Mesothelial cell of epicardium (in vitro differentiated cells): Measurements from ENCODE around the gene HYAL2. TPM values are rescaled to one million over a fixed set of nuclear protein-coding genes. Genes with fewer than 3 reads are reported as not detected.

Experiments used
- DNase-seq, 2 experiments: peaks; one replicate each; pipeline ENCODE4 v3.0.0; 2021; ENCODE audit warnings: low spot score in 2 of 2; ENCODE audit not compliant: unreplicated experiment in 2 of 2
- H3K27ac Mint-ChIP-seq: 2 replicates; pipeline ENCODE4 v1.8.0; 2021; ENCODE audit warnings: mixed read lengths
- H3K27me3 Mint-ChIP-seq: 2 replicates; pipeline ENCODE4 v1.8.0; 2021; ENCODE audit warnings: low read depth, mixed read lengths
- H3K36me3 Mint-ChIP-seq: 2 replicates; pipeline ENCODE4 v1.8.0; 2021; ENCODE audit warnings: mixed read lengths
- H3K4me1 Mint-ChIP-seq: 2 replicates; pipeline ENCODE4 v1.8.0; 2021; ENCODE audit warnings: mixed read lengths
- H3K4me3 Mint-ChIP-seq: 2 replicates; pipeline ENCODE4 v1.8.0; 2021; ENCODE audit warnings: mild to moderate bottlenecking, moderate library complexity, mixed read lengths
- H3K9me3 Mint-ChIP-seq: 2 replicates; pipeline ENCODE4 v1.8.0; 2021; ENCODE audit warnings: mixed read lengths
- total RNA-seq: library from RNA; stranded (reverse); gene quantifications from 3 replicates; pipeline ENCODE4 v1.2.1, GENCODE V29; 2021
- TF ChIP-seq, protein P1 (sequence below): fragments of 200-600 bp; sonication (generic); IDR thresholded peaks from one replicate; pipeline ENCODE4 v1.5.0; 2021; ENCODE audit warnings: antibody characterized with exemption; ENCODE audit not compliant: unreplicated experiment

The HYAL2 gene
- total RNA-seq, 1 donor from 2014 or later: 75.1 TPM

DNA sequence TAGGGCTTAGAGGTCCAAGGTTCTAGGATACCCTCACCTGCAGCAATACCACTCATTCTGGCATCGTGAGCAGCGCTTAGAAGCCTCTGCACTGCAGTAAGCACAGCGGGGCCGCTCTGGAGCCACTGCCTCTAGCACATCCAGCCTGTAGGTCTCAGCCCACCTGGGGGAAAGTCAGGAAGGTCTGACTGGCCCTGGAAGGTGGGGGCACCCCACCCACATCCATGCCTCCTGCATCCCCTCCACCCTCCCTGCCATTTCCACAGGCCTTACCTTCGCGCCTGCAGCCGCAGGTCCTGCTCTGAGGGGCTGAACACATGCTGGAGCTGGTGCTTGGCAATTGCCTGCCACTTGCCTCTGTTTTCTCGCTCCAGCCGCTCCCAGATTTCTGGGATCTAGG, 19.0 kb upstream of the HYAL2 start:
- DNase-seq: no peak
- H3K4me3 Mint-ChIP-seq: peak overlapping the region; percentile 55
- TF ChIP-seq, protein P1, sequence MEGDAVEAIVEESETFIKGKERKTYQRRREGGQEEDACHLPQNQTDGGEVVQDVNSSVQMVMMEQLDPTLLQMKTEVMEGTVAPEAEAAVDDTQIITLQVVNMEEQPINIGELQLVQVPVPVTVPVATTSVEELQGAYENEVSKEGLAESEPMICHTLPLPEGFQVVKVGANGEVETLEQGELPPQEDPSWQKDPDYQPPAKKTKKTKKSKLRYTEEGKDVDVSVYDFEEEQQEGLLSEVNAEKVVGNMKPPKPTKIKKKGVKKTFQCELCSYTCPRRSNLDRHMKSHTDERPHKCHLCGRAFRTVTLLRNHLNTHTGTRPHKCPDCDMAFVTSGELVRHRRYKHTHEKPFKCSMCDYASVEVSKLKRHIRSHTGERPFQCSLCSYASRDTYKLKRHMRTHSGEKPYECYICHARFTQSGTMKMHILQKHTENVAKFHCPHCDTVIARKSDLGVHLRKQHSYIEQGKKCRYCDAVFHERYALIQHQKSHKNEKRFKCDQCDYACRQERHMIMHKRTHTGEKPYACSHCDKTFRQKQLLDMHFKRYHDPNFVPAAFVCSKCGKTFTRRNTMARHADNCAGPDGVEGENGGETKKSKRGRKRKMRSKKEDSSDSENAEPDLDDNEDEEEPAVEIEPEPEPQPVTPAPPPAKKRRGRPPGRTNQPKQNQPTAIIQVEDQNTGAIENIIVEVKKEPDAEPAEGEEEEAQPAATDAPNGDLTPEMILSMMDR: no peak
- no peaks in the 10 kb centered on the region for H3K9me3 Mint-ChIP-seq
- H3K27me3 Mint-ChIP-seq: peaks cover 71% of the 10 kb centered on the region
- no peaks in the 10 kb centered on the region for H3K36me3 Mint-ChIP-seq
- H3K4me1 Mint-ChIP-seq: peaks cover 32% of the 10 kb centered on the region
- no peak overlapping the region for H3K27ac Mint-ChIP-seq

DNA sequence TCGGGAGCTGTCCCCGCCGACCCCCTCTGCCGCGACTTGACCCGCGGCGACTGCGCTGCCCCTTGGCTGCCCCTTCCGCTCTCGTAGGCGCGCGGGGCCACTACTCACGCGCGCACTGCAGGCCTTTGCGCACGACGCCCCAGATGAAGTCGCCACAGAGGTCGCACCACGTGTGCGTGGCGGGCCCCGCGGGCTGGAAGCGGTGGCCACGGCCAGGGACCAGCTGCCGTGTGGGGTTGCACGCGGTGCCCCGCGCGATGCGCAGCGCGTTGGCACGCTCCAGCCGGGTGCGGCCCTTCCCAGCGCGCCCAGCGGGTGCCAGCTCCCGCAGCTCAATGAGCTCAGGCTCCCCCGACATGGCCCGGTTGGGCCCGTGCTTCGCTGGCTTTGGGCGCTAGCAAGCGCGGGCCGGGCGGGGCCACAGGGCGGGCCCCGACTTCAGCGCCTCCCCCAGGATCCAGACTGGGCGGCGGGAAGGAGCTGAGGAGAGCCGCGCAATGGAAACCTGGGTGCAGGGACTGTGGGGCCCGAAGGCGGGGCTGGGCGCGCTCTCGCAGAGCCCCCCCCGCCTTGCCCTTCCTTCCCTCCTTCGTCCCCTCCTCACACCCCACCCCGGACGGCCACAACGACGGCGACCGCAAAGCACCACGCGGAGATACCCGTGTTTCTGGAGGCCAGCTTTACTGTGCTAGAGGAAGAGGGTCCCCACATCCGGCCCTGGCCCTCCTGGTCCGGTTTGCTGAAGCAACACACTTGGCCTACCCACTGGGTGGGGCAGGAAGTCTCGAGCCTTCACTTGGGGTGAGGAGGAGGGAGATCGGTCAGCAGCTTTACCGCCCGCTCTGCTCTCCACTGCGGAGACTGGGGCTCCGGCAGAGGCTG, 18.1 kb upstream of the HYAL2 start, which contains the start of gene RASSF1:
Gene RASSF1 (minus strand): TSS at position 389 of the 882 bp plus-strand sequence. CDS start 31 bp downstream, at position 358.
- DNase-seq: no peak
- Mint-ChIP-seq H3K27ac (peak within 1 kb of the TSS; percentile 39), H3K36me3 (no peaks in the 10 kb centered on the region), H3K27me3 (peaks cover 67% of the 10 kb centered on the region), H3K4me3 (peak within 1 kb of the TSS; percentile 85), H3K9me3 (no peaks in the 10 kb centered on the region), H3K4me1 (peaks cover 35% of the 10 kb centered on the region)
- TF ChIP-seq, protein P1: no peak

DNA sequence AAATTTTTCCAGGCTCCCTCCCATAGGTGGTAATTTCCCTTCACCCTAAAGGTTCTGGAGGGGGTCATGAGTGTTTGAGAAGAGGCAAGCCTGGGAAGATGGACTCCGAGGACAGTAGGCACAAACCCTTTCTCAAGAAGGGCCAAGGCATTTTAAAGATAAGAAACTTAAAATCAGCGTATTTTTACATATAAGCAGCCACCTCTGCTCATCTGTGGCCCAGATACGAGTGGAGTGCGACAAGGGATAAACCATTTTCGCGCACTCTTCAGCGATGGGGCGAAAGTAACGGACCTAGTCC, 17.6 kb upstream of the HYAL2 start:
- no peaks in the 10 kb centered on the region for H3K36me3 Mint-ChIP-seq
- DNase-seq: no peak
- peaks cover 36% of the 10 kb centered on the region for H3K4me1 Mint-ChIP-seq
- no peak overlapping the region for H3K27ac Mint-ChIP-seq
- H3K4me3 Mint-ChIP-seq: peak overlapping the region; percentile 85
- H3K27me3 Mint-ChIP-seq: peaks cover 62% of the 10 kb centered on the region
- H3K9me3 Mint-ChIP-seq: no peaks in the 10 kb centered on the region
- TF ChIP-seq, protein P1: no peak

DNA sequence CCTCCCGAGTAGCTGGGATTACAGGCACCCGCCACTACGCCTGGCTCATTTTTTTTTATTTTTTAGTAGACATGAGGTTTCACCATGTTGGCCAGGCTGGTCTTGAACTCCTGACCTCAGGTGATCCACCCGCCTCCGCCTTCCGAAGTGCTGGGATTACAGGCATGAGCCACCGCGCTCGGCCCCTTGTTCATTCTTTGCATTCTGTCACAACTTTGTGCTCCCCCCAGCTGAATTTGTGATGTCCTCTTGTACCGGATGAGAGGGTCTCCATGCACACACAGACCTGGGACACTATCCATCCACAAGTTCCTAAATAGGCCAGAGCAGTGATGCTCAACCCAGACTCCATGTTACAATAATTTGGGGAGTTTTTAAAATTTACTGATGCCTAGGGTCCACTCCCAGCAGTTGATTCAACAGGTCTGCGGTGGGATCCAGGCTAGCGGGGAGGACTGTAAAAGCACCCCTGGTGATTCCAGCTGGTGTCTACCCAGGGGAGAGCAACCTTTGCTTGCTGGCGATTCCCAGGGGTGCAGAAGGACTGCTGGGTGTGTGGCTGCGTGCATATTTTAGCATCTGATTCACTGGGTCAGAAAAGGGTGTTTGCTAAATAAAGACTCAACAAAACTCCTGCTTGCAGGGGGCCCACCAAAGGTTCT, 17.1 kb upstream of the HYAL2 start:
- DNase-seq: no peak
- peaks cover 36% of the 10 kb centered on the region for H3K4me1 Mint-ChIP-seq
- peak overlapping the region; percentile 85 for H3K4me3 Mint-ChIP-seq
- H3K27me3 Mint-ChIP-seq: peaks cover 57% of the 10 kb centered on the region
- H3K27ac Mint-ChIP-seq: no peak overlapping the region
- no peaks in the 10 kb centered on the region for H3K36me3 Mint-ChIP-seq
- no peaks in the 10 kb centered on the region for H3K9me3 Mint-ChIP-seq
- TF ChIP-seq, protein P1: no peak

DNA sequence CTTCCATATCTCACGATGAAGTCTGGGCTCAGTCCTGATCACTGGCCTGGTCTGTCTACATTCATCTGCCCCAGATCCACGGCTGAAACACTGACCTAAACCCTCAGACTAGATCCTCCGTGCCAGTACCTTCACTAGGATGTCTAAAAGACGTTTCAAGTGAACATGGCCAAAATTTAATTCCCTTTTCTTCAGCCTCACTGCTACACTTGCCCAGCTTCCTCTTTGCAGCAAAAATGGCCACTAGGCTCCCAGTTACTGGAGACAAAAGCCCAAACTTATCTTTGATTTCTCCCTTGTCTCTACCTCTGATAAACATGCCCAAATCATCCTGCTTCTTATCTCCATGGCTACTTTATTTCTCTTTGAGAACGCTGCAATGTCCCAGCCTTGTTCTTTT, 16.4 kb upstream of the HYAL2 start:
- Mint-ChIP-seq H3K9me3 (no peaks in the 10 kb centered on the region), H3K4me3 (peak overlapping the region; percentile 85), H3K36me3 (no peaks in the 10 kb centered on the region), H3K27me3 (peaks cover 53% of the 10 kb centered on the region), H3K4me1 (peaks cover 40% of the 10 kb centered on the region), H3K27ac (peak overlapping the region; percentile 99)
- DNase-seq: no peak
- TF ChIP-seq, protein P1: no peak
